IMR-90 (cell line): ENCODE data around the gene LAMB1. TPM values are rescaled to one million over a fixed set of nuclear protein-coding genes. Genes with fewer than 3 reads are reported as not detected.
A peak's percentile ranks its signal among the peaks of the same experiment; 100 is the strongest.

Experiments used
- ATAC-seq: fragments of 200-7000 bp; cut with Tn5 transposase; 2 replicates; pipeline ENCODE4 v1.9.1; 2020; ENCODE audit warnings: low read depth, mild to moderate bottlenecking, moderate library complexity
- BruUV-seq: library from RNA; stranded (reverse); fragments of 400-500 nt; replicated peaks from 2 replicates; lab custom pipeline; 2021; lab: Mats Ljungman, UMichigan
- CTCF ChIA-PET: fragments of 300-600 bp; formaldehyde crosslinking; extraction: SDS; loops from one replicate; lab custom pipeline; 2021; ENCODE audit warnings: antibody characterized with exemption; lab: Yijun Ruan, JAX
- POLR2A ChIA-PET: fragments of 300-600 bp; sonication (Branson Sonifier 250); formaldehyde crosslinking; loops from one replicate; lab custom pipeline; 2022; ENCODE audit warnings: antibody characterized with exemption; ENCODE audit not compliant: unreplicated experiment; lab: Charles Lee
- DNase-seq: peaks from one replicate; pipeline ENCODE4 v3.0.0; 2013
- H2AFZ ChIP-seq: replicated peaks from 2 replicates; pipeline ENCODE3; 2013; ENCODE audit warnings: low read length, mild to moderate bottlenecking; ENCODE audit not compliant: poor library complexity
- H2AK5ac ChIP-seq: 2 replicates; pipeline ENCODE4 v1.6.1; 2013; ENCODE audit warnings: low read depth, low read length, inconsistent platforms
- H2AK9ac ChIP-seq: replicated peaks from 2 replicates; pipeline ENCODE3; 2013; ENCODE audit warnings: mild to moderate bottlenecking, low read depth, low read length, moderate library complexity; ENCODE audit not compliant: poor library complexity
- H2BK120ac ChIP-seq: 2 replicates; pipeline ENCODE4 v1.6.1; 2013; ENCODE audit warnings: low read depth, low read length, inconsistent platforms
- H2BK15ac ChIP-seq: 3 replicates; pipeline ENCODE4 v1.6.1; 2013; ENCODE audit warnings: low read depth, low read length, inconsistent platforms
- H2BK20ac ChIP-seq: 2 replicates; pipeline ENCODE4 v1.6.1; 2013; ENCODE audit warnings: low read depth, mild to moderate bottlenecking, inconsistent platforms, low read length, moderate library complexity
- H2BK5ac ChIP-seq: 2 replicates; pipeline ENCODE4 v1.6.1; 2013; ENCODE audit warnings: mild to moderate bottlenecking, low read depth, low read length, inconsistent platforms; ENCODE audit not compliant: poor library complexity, severe bottlenecking
- H3K14ac ChIP-seq: replicated peaks from 2 replicates; pipeline ENCODE4 v1.6.1; 2013; ENCODE audit warnings: low read depth, low read length, inconsistent platforms
- H3K18ac ChIP-seq: 2 replicates; pipeline ENCODE4 v1.6.1; 2013; ENCODE audit warnings: low read depth, low read length, control low read depth
- H3K23ac ChIP-seq: 2 replicates; pipeline ENCODE4 v1.6.1; 2013; ENCODE audit warnings: low read depth, low read length, inconsistent platforms
- H3K27ac ChIP-seq: 2 replicates; pipeline ENCODE4 v1.5.1; 2013; ENCODE audit warnings: mild to moderate bottlenecking, control low read depth, low read length; ENCODE audit not compliant: insufficient read depth
- H3K27me3 ChIP-seq: 2 replicates; pipeline ENCODE4 v1.6.1; 2013; ENCODE audit warnings: low read length; ENCODE audit not compliant: control insufficient read depth, insufficient read depth
- H3K36me3 ChIP-seq: 2 replicates; pipeline ENCODE4 v1.6.1; 2013; ENCODE audit warnings: low read length, mixed read lengths; ENCODE audit not compliant: control insufficient read depth, insufficient read depth
- H3K4ac ChIP-seq: 2 replicates; pipeline ENCODE4 v1.6.1; 2013; ENCODE audit warnings: low read depth, low read length, inconsistent platforms
- H3K4me1 ChIP-seq: 2 replicates; pipeline ENCODE4 v1.6.1; 2013; ENCODE audit warnings: low read length, mixed read lengths; ENCODE audit not compliant: control insufficient read depth, insufficient read depth
- H3K4me2 ChIP-seq: 2 replicates; pipeline ENCODE4 v1.6.1; 2013; ENCODE audit warnings: low read depth, mild to moderate bottlenecking, control low read depth, low read length, moderate library complexity
- H3K4me3 ChIP-seq: 2 replicates; pipeline ENCODE4 v1.5.1; 2013; ENCODE audit warnings: low read depth, mild to moderate bottlenecking, control low read depth, low read length, moderate library complexity; ENCODE audit not compliant: insufficient read depth
- H3K56ac ChIP-seq: 2 replicates; pipeline ENCODE4 v1.6.1; 2013; ENCODE audit warnings: low read length, inconsistent platforms; ENCODE audit not compliant: insufficient read depth; ENCODE audit errors: extremely low read depth
- H3K79me1 ChIP-seq, 2 experiments: 2 replicates each; pipeline ENCODE4 v1.6.1; 2013; ENCODE audit warnings: low read length in 2 of 2, inconsistent platforms in 1 of 2, low read depth in 1 of 2
- H3K9ac ChIP-seq: 2 replicates; pipeline ENCODE4 v1.6.1; 2013; ENCODE audit warnings: low read depth, low read length, control low read depth
- H3K9me1 ChIP-seq: 2 replicates; pipeline ENCODE4 v1.6.1; 2013; ENCODE audit warnings: low read length, inconsistent platforms; ENCODE audit not compliant: insufficient read depth
- H3K9me3 ChIP-seq: 2 replicates; pipeline ENCODE4 v1.6.1; 2013; ENCODE audit warnings: low read length; ENCODE audit not compliant: control insufficient read depth, insufficient read depth
- H4K20me1 ChIP-seq: 2 replicates; pipeline ENCODE4 v1.6.1; 2013; ENCODE audit warnings: low read length, inconsistent platforms; ENCODE audit not compliant: insufficient read depth
- H4K5ac ChIP-seq: 2 replicates; pipeline ENCODE4 v1.6.1; 2013; ENCODE audit warnings: mild to moderate bottlenecking, low read depth, low read length, control low read depth
- H4K8ac ChIP-seq, 2 experiments: 2 replicates each; pipeline ENCODE4 v1.6.1; 2013; ENCODE audit warnings: low read depth in 2 of 2, low read length in 2 of 2, control low read depth in 1 of 2, inconsistent platforms in 1 of 2
- H4K91ac ChIP-seq: 2 replicates; pipeline ENCODE4 v1.6.1; 2013; ENCODE audit warnings: low read depth, low read length, inconsistent platforms; ENCODE audit not compliant: insufficient read depth
- MAFK ChIP-seq: IDR thresholded peaks from 2 replicates; pipeline ENCODE4 v1.6.1; 2012; ENCODE audit warnings: low read depth, low read length, improper control_type of control experiment
- RFX5 ChIP-seq: IDR thresholded peaks from 2 replicates; pipeline ENCODE4 v1.8.0; 2012; ENCODE audit warnings: low read depth, mild to moderate bottlenecking, low read length, moderate library complexity
- SMC3 ChIP-seq: fragments of 150-350 bp; IDR thresholded peaks from 2 replicates; pipeline ENCODE4 v1.6.1; 2016; ENCODE audit warnings: low read depth, mild to moderate bottlenecking, antibody characterized with exemption, low read length, moderate library complexity
- WGBS, 2 experiments: methylation state at CpG; one replicate each; pipeline versions ENCODE4 v1.1.5 to v1.1.7; 2013; ENCODE audit warnings: missing lambda C conversion rate in 2 of 2; ENCODE audit not compliant: insufficient read length in 1 of 2; ENCODE audit errors: extremely low coverage in 2 of 2; 5-methylcytosine and 5-hydroxymethylcytosine counted together
- dilution Hi-C: fragments of 300-500 bp; cut with HindIII; formaldehyde crosslinking; loops from one replicate; pipeline ENCODE4 v1.14.3; 2018; ENCODE audit warnings: low sequenced_read_pairs; ENCODE audit not compliant: unreplicated experiment
- in situ Hi-C: fragments of 300-500 bp; cut with MboI; formaldehyde crosslinking; loops from 3 replicates; pipeline ENCODE4 v1.14.3; 2019; ENCODE audit warnings: low sequenced_read_pairs, inconsistent platforms, mixed read lengths
- intact Hi-C: fragments of 100-400 bp; cut with micrococcal nuclease; formaldehyde crosslinking; loops from 2 replicates; pipeline ENCODE4 v1.10.0; 2022
- polyA plus RNA-seq, 3 experiments: library from polyadenylated mRNA; depleted of rRNA; stranded (reverse); fragments of >200 nt; gene quantifications; 2 replicates each; pipeline ENCODE4 v1.2.3, GENCODE V29; 2012; ENCODE audit warnings: low replicate concordance in 1 of 3
- total RNA-seq: library from RNA; depleted of rRNA; stranded (reverse); fragments of >200 nt; gene quantifications from 2 replicates; pipeline ENCODE4 v1.2.3, GENCODE V29; 2012
- TF ChIP-seq, protein P1 (sequence below): conservative IDR thresholded peaks from 2 replicates; pipeline ENCODE4 v1.5.1; 2012; ENCODE audit warnings: mild to moderate bottlenecking, low read depth, low read length, improper control_type of control experiment

The LAMB1 gene
- total and polyA plus RNA-seq, 2 of the 4 experiments (the other 2 are of a cell fraction): 114 to 117 TPM

DNA sequence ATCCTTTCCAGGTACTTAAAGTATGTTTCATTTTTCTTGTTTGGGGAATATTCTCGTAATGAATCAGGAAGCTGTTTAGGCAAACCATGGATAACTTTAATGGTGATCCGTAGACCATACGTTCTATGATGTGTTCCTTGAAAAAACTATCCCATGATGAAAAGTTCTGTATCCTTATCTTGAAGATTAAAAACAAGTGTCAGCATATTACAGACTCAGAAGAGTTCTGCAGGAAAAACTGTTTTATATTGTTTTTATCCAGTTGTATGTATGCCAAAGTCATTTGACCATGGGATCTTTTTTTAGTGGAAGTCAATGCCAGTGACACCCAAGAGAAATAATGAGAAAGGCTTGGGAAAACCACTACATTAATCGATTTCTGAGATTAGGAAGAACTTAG is 59.9 kb downstream of the LAMB1 start:
- WGBS, 2 experiments: no CpG with 5 or more reads among the region's 4 CpGs
- Histone ChIP-seq H3K36me3 (peaks cover 59% of the 10 kb centered on the region), H3K4ac (no peak overlapping the region), H3K4me2 (no peak overlapping the region), H3K27me3 (no peaks in the 10 kb centered on the region), H4K20me1 (peaks cover 16% of the 10 kb centered on the region), H3K56ac (no peak overlapping the region), H3K27ac (no peak overlapping the region), H4K91ac (no peak overlapping the region), H4K5ac (no peak overlapping the region), H4K8ac (no peak overlapping the region), H3K23ac (no peak overlapping the region), H2AFZ (no peak overlapping the region), H3K9ac (no peak overlapping the region), H2AK9ac (no peak overlapping the region), H2BK120ac (no peak overlapping the region), H3K18ac (no peak overlapping the region), H3K4me1 (peaks cover 22% of the 10 kb centered on the region), H2AK5ac (no peak overlapping the region), H3K9me1 (peaks cover 40% of the 10 kb centered on the region), H3K79me1 (peaks cover 9 to 57% of the 10 kb centered on the region in 2 experiments; a peak in 3 of 4 replicates), H2BK15ac (no peak overlapping the region), H2BK20ac (no peak overlapping the region), H3K9me3 (no peaks in the 10 kb centered on the region), H2BK5ac (no peak overlapping the region), H3K14ac (no peak overlapping the region), H3K4me3 (no peak overlapping the region)
- in situ Hi-C loops: no loop called here
- dilution Hi-C loops: no loop called here
- no peak for DNase-seq
- ChIA-PET CTCF (no interaction called here), POLR2A (no interaction called here)
- ATAC-seq: no peak
- TF ChIP-seq MAFK (peak; percentile 81), RFX5 (no peak), SMC3 (no peak)
- TF ChIP-seq, protein P1, sequence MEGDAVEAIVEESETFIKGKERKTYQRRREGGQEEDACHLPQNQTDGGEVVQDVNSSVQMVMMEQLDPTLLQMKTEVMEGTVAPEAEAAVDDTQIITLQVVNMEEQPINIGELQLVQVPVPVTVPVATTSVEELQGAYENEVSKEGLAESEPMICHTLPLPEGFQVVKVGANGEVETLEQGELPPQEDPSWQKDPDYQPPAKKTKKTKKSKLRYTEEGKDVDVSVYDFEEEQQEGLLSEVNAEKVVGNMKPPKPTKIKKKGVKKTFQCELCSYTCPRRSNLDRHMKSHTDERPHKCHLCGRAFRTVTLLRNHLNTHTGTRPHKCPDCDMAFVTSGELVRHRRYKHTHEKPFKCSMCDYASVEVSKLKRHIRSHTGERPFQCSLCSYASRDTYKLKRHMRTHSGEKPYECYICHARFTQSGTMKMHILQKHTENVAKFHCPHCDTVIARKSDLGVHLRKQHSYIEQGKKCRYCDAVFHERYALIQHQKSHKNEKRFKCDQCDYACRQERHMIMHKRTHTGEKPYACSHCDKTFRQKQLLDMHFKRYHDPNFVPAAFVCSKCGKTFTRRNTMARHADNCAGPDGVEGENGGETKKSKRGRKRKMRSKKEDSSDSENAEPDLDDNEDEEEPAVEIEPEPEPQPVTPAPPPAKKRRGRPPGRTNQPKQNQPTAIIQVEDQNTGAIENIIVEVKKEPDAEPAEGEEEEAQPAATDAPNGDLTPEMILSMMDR: no peak
- no TSS peak for BruUV-seq
- intact Hi-C loops: no loop called here
